Measurements from ENCODE around the gene SPG7. TPM values are rescaled to one million over a fixed set of nuclear protein-coding genes. Genes with fewer than 3 reads are reported as not detected.

Gene SPG7
- total RNA-seq, 1 donor from 2014 or later: 132 TPM

DNA sequence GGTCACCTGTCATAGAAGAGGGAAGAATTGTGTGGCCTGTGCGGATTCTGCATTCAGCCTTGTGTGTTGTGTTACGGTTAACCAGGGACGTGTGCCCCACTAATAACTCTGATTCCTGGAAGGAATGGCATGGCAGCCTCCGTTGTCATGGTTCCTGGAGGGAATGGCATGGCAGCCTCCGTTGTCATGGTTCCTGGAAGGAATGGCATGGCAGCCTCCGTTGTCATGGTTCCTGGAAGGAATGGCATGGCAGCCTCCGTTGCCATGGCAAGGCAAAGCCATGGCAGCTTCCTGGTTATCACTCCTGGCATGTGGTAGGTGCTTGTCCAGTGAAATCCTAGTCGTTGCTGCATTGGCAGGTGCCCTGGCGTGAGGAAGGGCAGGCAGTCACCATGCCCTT is 8.9 kb downstream of the SPG7 start:
- DNase-seq (ENCODE audit: low spot score): no peak

DNA sequence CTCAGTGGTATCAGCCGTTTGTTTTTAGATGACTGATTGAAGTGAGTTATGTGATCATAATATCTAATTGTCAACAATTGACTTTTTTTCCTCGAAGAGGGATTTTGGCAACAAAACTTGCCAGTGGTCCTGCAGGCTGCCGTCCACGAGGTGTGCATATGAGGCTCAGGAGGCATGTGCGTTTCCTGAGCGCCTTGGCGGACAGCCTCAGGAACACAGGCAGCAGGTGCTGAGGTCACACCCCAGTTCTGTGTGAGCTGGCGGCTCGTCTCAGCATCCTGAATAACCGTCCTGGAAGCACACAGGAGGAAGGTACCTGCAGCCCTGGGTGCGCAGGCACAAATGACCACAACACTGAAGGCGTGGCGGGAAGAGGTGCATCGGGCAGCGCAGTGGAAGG is 11.7 kb downstream of the SPG7 start:
- DNase-seq (ENCODE audit: low spot score): no peak

DNA sequence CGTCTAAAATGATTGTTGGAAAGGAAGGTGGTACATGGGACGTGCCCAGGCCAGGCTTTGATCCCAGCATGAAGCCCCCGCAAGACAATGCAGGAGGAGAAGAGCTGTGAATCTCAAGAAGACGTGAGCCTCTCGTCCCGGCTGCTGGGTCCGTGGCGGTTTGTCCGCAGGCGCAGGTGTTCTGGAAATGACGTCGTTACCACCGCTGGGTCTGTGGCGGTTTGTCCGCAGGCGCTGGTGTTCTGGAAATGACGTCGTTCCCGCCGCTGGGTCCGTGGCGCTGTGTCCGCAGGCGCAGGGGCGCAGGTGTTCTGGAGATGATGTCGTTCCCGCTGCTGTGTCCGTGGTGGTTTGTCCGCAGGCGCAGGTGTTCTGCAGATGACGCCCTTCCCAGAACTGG is 14.1 kb downstream of the SPG7 start:
- DNase-seq (ENCODE audit: low spot score): no peak

DNA sequence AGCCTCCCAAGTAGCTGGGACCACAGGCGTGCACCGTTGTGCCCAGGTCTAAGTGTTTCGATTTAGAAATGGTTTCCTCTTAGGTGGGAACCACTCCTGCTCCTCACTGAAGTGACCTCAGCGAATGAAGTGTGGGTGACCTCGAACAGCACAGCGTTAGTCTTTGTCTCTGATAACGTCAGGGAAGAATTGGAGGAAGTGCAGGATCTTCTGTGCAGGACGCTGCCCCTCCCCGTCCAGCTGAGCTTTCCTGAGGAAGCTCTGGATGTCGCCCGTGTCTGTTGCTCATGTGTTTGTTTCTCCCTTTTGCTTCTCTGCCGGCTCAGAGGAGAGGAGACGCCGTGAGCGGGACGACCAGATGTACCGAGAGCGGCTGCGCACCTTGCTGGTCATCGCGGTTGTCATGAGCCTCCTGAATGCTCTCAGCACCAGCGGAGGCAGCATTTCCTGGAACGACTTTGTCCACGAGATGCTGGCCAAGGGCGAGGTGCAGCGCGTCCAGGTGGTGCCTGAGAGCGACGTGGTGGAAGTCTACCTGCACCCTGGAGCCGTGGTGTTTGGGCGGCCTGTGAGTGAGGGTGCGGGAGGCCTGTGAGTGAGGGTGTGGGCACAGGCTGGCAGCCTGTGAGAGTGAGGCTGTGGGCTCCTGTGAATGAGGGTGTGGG is 15.6 kb downstream of the SPG7 start:
- DNase-seq (ENCODE audit: low spot score): no peak

DNA sequence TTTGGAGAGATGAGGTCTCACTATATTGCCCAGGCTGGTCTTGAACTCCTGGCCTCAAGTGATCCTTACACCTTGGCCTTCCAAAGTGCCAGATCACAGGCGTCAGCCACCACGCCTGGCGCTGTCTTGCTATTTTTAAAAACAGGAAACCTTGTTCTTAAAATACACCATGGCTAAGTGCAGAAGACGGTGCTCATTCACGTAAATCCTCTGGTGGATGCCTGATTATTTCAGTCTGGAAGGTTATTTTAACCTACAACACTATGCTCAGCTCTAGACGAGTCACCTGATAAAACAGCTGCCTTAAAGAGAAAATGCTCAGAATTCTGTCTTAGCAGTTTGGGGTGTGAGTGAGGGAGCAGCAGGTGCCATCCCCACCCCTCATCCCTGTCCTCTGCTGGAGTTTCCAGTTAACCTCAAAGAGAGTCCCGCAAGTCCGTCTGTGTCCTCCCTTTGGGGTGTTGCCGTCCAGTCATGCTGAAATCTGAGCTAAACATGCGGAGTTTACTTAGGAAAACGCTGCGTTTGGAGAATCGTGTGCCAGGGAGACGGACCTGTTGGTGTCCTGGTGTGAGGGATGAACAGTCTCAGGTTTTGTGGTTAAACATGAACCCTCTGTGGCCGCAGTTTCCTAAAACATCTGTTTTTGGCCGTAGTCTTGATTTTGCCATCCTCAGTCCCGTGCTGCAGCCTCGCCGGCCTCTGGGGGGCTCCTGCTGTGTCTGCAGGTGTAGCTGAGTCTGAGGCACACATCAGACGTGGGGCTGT is 17.1 kb downstream of the SPG7 start:
- DNase-seq (ENCODE audit: low spot score): no peak

DNA sequence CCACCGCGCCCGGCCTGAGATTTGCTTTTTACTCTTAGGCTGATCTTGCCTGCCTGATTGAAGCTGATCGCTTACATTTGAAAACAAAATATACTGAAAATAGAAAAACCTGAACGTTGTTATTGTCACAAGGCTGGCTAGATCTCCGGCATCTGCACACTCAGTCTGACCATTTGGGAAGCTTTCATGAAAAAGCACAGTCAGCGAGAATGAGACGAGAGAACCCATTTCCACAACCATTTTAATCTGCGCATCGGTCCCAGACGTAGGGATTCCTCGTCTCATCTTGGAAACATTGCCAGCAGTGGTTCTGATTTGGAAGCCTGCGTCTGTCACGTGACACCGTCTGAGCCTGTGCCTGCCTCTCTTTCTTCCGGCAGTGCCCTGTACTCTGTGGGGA is 20.9 kb downstream of the SPG7 start:
- DNase-seq (ENCODE audit: low spot score): no peak

DNA sequence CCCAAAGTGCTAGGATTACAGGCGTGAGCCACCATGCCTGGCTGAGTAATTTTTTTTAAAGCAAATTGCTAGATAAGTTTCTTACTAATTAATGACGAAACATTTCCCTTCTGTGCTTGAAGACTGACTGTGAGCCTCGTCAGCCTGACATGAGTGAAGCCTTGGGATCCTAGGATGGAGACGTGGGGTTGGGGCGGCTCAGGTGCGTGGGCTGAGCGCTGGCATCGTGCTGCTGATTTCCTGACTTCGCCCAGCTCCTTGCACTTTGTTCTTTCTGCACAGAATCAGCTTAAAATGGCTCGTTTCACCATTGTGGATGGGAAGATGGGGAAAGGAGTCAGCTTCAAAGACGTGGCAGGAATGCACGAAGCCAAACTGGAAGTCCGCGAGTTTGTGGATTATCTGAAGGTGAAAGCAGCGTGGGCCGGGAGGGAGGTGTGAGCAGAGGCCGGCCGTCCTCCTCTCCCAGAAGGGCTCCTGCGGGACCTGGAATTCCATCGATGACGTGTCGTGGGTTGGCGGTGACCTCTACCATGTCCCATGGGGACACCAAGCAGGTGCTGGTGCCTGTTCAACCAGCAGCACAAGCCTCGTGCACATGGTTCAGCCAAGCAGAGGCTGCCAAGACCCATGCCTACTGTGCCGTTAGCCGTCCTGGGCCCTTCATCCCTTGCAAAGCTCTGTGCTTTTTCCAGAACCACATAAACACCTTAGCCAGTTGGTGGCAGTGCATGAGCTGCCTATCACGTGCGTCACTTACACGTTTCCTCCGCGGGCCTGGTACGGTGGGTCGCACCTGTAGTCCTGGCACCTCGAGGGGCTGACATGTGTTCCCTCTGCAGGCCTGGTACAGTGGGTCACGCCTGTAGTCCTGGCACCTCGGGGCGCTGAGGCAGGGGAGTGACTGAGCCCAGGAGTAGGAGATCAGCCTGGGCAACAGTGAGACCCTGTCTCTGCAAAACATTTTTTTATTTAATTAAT is 22.5 kb downstream of the SPG7 start:
- DNase-seq (ENCODE audit: low spot score): no peak

DNA sequence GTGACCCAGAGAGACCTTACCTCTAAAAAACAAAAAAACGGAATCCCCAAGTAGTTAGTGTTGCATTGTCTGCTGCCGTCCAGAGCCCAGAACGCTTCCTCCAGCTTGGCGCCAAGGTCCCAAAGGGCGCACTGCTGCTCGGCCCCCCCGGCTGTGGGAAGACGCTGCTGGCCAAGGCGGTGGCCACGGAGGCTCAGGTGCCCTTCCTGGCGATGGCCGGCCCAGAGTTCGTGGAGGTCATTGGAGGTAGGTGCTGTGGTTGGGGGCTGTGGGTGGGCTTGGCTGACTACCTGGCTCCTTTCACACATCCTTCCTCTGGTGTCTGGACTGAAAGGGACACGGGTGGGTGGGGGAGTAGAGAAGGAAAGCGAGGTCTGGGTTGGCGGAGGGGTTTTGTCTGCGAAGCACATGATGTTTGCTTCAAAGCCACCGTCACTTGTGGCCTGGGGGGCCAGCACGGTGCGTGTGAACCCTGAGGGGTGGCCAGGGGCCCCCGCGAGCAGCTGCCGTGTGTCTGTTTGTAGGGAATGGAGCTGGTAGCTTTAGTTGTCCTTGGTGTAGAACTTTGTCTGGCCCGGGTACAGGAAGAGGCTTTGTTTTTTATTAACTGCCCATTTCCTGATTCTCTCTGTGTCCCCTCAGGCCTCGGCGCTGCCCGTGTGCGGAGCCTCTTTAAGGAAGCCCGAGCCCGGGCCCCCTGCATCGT is 23.8 kb downstream of the SPG7 start:
- no peak for DNase-seq (ENCODE audit: low spot score)

DNA sequence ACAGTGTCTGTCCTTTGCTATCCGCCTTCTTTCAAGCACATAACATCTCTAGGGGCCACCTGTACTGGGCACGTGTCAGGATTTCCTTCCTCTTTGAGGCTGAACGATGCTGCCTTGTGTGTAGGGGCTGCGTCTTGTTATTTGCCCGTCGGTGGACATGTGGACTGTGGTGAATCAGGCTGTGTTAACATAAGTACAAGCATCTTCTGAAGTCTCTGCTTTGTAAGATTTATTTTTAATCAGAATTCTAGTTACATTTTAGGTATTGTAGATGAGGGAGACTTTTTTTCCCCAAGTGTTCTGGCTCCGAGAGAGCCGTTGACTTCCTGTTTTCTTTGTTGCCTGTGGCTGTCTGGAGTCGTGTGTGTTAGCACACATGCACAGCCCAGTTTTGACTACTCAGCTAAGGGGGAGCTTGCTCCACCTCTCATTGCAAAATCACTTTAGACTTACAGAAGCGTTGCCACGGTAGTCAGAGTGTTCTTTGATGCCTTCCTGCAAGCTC is 26.1 kb downstream of the SPG7 start:
- DNase-seq (ENCODE audit: low spot score): no peak

DNA sequence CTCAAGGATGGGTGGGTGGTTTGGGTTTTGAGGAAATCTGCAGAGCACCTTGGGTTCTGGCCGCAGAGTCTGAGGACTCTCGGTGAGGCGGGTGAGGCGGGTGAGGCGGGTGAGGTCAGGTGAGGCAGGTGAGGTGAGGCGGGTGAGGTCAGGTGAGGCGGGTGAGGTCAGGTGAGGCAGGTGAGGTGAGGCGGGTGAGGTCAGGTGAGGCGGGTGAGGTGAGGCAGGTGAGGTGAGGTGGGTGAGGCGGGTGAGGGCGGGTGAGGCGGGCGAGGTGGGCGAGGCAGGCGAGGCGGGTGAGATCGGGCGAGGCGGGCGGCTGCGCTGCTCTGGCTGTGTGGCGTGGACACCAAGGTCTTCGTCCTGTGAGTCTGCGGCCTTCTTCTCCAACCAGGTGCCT is 28.2 kb downstream of the SPG7 start:
- DNase-seq (ENCODE audit: low spot score): no peak

DNA sequence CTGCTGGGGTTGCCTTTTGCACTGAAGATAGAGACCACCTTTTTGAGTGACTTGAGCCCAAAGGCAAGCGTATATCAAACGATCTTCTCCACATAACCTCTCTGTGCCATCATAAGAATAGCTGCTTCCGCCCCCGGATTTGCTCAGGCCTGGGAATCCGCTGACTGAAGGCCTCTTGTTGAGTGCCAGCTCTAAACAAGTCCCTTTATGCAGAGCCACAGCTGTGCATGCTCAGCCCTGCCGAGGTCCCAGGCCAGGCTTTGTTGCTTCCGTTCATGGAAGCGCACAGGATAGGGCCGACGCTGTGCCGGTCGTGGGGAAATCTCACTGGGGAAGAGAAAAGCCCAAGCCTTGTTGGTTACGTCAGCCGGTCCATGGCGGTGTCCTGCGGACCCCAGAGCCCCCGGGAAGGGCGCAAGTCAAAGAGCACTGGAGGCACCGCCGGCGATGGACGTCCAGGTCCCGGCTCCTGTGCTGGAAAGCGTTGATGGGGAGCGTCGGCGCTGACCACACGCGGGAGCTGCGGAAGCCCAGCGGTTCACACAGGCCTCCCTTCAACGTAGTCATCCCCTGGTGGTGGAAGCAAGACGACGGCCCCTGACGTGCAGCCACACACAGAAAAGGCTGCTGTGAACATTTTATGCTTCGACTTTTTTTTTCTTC is 28.8 kb downstream of the SPG7 start:
- DNase-seq (ENCODE audit: low spot score): no peak

DNA sequence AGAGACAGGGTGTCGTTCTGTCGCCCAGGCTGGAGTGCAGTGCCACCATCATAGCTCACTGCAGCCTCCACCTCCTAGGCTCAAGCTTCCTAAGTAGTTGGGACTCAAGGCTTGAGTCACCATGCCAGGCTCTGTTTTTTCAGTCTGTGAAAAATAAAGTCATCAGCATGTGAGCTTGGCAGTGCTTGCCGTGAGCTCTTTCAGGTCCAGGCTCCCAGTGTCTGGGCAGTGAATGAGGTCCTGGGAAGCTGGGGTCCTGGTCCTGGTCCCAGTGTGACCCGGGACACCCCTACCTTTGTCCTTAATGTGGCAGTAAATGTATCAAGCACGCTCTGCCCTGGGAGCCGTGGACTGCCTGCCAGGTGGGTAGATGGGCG is 29.3 kb downstream of the SPG7 start:
- no peak for DNase-seq (ENCODE audit: low spot score)

DNA sequence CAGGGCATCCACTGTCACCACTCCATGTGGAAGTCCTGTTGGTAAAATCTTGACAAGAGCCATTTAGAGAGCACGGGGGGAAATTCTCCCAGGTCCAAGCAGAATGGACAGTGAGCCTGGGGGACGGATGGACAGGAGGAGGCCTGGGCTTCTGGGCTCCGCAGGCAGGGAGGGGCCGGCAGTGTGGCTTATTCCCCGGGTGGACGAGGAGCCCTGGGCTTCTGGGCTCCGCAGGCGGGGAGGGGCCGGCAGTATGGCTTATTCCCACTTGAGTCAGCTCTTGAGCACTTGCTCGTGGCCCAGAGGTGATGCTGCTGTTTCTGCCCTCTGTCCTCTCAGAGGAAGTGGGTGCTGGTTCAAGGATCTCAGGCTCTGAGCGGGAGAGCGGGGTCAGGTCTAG is 30.1 kb downstream of the SPG7 start:
- no peak for DNase-seq (ENCODE audit: low spot score)

DNA sequence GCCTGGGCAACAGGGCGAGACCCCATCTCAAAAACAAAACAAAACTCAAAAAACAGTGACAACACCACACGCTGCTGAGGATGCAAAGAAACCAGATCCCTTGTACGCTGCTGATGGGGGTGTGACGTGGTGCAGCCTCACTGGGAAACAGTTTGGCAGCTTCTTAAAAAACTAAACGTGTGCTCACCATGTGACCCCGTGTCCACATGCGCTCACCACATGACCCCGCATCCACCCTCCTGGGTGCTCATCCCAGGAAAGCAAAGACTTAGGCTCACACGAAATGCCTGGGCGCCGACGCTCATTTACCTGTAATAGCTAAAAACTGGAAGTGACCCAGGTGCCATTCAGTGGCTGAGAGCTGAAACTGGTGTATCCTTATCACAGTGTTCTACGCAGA is 32.4 kb downstream of the SPG7 start:
- DNase-seq (ENCODE audit: low spot score): no peak

DNA sequence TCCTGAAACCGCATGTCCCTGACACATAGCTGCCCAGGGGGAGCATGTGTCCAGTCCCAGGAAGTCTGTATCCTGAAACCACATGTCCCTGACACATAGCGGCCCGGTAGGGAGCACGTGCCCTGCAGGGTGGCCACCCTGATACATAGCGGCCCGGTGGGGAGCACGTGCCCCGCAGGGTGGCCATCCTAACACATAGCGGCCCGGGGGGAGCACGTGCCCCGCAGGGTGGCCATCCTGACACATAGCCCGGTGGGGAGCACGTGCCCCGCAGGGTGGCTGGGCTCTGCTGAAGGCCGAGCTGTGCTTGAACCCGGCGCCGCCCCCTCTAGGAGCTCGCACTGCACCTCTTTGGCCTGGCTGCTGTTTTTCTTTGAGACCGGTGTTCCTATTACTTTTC is 33.6 kb downstream of the SPG7 start:
- no peak for DNase-seq (ENCODE audit: low spot score)

DNA sequence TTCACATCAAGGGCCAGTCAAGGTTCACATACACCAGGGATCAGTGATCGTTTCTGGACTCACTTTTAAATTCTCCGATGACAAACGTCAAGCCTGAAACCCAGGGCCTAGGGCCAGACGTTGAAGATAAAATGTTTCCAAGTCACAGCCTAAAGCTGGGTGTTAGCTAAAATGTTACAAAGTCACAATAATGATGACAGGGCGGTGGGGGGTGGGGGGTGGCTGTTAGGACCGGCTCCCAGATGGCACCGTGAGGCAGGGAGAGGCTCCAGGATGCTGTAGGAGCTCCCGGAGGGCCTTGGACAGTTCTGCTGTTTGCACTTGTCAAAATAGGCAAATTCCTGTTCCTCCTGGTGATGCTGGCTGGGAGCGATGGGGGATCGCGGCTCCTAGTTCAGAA is 35.9 kb downstream of the SPG7 start:
- no peak for DNase-seq (ENCODE audit: low spot score)

DNA sequence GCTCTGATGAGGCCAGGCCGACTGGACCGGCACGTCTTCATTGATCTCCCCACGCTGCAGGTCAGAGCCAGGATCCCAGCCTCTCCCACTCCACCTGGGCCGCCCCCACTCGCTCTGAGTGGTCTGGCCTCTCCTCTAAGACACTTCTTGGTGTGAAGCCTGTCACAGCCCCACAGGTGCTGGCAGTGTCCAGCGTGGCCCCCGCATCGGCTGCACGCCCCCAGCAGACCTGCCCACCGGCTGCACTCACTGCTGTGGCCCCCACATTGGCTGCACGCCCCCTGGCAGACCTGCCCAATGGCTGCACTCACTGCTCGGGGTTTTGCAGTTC is 36.5 kb downstream of the SPG7 start:
- DNase-seq (ENCODE audit: low spot score): no peak

DNA sequence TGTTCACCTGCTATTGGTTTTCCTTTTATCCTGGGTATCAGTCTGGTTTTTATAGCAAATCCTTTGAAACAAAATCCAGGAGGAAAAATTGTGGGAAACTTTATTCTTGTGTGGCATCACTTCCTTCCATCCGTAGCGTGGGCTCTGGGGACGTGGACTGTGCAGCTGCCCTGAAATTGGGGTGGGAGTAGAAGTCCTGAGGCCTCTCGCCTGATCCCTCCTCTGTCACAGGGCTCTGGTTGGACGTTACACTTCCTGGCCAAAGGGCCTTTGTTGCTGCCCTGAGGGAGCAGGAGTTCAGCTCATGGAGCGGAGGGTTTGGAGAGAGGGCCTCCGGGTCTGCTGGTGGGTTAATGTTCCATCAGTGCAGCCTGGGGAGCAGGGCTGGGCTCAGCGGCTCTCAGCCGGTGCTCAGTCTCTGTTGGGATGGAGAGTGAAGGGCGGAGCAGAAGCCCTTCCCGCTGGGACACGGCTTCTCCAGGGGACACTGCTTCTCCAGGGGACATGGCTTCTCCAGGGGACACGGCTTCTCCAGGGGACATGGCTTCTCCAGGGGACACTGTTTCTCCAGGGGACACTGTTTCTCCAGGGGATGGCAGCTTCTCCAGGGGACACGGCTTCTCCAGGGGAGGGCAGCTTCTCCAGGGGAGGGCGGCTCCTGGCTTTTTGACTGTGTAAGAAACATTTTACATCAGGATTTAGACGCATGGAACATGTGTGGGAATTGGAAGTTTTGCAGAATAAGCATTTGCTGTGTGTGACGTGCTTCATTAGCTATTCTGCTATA is 37.0 kb downstream of the SPG7 start:
- DNase-seq (ENCODE audit: low spot score): no peak

DNA sequence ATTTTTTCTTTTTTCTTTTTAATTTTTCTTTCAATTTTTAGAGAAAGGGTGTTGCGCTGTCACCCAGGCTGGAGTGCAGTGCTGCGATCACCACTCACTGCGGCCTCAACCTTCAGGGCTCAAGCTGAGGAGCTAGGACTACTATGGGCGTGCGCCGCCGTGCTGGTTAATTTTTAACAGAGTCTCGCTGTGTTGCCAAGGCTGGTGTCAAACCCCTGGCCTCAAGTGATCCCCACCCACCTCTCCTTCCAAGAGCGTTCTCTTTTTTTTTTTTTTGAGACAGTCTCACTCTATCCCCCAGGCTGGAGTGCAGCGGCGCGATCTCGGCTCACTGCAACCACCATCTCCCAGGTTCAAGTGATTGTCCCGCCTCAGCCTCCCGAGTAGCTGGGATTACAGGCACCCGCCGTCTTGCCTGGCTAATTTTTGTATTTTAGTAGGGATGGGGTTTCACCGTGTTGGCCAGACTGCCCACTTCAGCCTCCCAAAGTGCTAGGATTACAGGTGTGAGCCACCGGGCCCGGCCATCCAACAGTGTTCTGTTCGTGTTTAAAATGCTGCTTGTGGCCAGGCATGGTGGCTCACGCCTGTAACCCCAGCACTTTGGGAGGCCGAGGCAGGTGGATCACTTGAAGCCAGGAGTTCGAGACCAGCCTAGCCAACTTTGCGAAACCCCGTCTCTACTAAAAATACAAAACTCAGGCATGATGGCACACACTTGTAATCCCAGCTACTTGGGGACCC is 37.8 kb downstream of the SPG7 start:
- no peak for DNase-seq (ENCODE audit: low spot score)

DNA sequence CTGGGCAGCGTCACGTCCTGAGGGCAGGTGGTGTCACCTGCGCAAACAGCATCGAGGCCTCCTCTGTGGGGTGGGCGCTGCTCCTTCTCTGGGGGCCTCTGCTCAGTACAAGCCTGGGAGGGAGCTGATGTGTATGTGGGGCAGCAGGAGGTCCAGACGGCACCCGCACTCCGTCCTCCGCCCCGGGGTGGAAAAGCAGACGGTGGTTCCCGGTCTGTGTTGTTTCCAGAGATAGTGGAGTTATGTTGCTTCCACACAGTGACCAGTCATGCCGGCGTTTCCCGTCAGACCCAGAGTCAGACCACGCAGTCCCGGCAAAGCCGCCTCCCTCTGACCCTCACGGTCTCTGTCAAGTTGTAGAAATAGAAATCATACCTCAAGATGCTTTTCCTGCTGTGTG is 38.6 kb downstream of the SPG7 start:
- DNase-seq (ENCODE audit: low spot score): no peak
